Superior temporal gyrus (tissue), 1 donor: ENCODE results near the gene HLX.

Source experiments
- DNase-seq: peaks from one replicate; pipeline ENCODE4 v3.0.0-alpha.2; 2016; ENCODE audit errors: extremely low spot score

HLX gene, protein sequence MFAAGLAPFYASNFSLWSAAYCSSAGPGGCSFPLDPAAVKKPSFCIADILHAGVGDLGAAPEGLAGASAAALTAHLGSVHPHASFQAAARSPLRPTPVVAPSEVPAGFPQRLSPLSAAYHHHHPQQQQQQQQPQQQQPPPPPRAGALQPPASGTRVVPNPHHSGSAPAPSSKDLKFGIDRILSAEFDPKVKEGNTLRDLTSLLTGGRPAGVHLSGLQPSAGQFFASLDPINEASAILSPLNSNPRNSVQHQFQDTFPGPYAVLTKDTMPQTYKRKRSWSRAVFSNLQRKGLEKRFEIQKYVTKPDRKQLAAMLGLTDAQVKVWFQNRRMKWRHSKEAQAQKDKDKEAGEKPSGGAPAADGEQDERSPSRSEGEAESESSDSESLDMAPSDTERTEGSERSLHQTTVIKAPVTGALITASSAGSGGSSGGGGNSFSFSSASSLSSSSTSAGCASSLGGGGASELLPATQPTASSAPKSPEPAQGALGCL

DNA sequence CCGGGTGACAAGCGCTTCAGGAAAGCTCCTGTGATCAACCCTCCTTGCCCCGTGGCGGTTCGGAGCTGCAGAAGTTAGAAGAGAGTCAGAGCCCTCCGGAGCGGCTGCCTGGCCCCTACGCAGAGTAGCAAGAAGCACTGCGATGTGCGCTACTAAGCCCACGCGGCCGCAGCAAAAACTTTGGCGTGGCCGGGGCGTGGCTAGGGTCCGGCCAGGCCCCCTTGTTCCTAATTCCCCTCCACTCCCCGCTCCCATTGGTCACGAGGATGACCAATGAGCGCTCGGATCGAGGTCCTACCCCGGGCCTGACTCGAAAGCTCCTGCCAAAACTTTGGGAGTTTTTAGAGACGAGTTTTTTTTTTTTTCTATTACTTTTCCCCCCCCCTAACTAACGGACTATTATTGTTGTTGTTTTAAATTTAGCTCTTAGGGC, at the start of gene HLX:
TSS of gene HLX (plus strand) at position 368 of the 433 bp plus-strand sequence. CDS start 415 bp downstream, outside the sequence.
- DNase-seq = peak; percentile 40

DNA sequence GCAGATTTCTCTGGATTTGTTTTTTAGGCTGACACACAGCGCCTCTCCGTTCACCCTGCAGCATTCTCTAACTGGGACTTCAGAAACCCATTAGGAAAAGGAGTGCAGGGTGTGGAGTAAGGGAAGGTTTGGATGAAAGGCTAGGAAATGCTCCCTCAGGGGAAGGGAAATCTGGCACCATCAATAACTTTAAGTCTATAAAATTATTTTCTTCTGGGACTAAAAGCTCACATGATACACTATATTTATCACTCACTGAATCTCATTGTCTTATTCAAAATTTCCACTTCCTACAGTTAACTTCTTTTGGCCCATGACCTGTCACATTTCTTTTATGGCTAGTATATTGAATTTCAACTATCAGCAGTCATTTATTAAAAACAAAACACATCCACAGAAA, 45.8 kb upstream of the HLX start:
- no peak for DNase-seq

DNA sequence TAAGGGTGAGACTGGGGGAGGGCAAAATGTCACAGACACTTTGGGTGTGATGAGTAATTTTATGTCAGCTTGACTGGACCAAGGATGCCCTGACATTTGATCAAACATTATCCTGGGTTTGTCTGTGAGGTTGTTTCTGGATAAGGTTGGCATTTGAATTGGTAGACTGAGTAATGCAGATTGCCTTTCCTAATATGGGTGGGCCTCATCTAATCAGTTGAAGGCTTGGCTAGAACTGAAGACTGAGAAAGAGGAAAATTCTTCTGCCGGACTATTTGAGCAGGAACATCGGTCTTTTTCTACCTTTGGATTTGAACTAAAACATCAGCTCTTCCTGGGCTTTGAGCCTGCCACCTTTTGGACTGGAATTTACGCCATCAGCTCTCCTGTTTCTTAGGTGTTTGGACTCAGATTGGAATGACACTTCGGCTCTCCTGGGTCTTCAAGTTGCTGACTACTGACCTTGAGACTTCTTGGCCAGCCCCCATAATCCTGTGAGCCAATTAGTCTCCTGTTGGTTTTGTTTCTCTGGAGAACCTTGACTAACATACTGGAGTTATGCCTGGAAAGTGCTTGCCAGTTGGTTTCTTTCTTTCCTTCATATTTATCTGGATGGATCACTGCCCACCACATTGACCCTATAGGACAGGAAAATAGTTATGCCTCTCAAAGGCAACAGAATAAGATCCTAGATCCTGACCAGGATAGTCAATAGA, 44.9 kb upstream of the HLX start:
- no peak for DNase-seq

DNA sequence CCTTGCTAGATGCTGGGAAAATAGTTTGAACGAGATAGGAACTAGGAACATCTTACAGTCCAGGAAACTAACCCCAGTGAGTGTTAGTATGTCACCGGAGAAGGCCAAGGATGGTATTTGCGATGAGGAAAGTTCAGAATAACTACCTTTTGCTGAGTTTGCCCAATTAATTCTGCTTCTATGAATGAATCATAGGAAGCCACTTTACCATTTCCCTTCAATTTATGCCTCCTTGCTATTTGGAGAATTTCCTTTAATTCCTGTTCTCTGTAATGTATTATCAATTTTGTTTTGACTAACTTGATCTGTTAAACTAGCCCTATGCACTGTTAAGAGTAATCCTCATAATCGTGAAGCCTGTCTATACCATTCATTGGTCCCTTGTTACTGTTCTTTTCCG, 40.7 kb upstream of the HLX start:
- no peak for DNase-seq

DNA sequence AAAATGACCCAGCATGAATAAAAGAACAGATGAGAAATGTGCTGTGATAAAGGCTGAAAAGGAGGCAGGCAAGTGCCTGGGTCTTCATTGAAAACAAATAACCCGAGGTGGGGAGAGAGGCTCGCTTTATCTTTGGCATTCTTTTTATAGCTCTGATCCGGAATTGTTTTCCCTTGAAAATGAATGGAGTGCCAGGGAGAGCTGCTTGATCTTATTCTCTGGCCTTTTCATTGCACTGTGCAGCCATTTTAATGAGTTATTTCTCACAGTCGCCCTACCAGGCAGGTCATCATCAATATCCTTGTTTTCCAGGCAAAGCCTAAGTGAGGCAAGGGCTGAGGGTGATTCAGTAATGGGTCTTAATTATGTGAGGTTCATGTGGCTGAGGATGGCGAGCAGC, 39.8 kb upstream of the HLX start:
- no peak for DNase-seq

DNA sequence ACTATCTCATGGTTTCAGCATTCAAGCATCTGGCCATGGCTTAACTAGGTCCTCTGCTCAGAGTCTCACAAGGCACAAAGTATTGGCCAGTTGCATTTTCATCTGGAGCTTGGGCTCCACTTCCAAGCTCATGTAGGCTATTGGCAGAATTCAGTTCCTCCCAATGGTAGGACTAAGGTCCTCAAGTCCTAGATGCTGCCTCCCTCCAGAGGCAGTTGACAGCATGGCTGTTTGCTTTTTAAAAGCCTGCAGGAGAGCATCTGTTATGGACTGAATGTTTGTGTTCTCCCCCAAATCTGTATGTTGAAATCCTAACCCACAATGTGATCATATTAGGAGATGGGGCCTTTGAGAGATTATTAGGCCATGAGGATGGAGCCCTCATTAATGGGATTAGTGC, 38.0 kb upstream of the HLX start:
- no peak for DNase-seq

DNA sequence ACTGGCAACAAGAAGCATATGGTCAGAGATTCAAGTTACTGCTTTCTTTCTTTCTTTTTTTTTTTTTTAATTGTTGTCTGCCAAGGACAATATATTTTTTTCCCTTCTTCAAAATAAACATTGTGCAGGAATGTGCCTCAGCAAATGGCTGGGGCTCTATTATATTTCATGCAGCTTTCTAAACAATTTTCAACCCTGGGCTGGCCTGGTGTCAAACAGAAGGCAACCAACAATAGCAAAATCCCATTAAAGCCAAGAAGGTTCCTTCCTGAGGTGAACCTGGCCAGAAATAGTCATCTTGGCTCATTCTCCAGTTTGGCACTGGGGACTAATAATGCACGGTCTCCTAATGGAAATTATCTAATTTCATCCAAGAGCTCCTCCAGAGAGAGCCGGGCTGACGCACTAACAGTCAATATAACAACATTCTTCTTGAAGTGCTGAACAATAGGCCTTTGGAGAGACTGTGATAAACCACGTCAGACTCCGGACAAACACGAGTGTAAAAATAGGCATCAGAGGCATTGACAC, 35.7 kb upstream of the HLX start:
- DNase-seq = no peak

DNA sequence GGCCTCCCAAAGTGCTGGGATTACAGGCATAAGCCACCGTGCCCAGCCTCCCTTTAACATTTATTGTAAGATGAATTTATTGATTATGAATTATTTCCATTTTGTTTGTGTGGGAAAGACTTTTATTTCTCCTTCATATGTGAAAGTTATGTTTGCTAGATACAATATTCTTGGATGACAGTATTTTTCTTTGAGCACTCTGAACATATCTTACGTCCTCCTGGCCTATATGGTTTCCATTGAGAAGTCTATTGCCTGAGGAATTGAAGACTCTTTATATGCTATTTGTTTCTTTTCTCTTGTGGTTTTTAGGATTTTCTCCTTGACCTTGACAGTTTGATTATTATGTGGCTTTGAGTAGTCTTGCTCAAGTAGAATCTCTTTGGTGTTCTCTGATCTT, 26.8 kb upstream of the HLX start:
- no peak for DNase-seq

DNA sequence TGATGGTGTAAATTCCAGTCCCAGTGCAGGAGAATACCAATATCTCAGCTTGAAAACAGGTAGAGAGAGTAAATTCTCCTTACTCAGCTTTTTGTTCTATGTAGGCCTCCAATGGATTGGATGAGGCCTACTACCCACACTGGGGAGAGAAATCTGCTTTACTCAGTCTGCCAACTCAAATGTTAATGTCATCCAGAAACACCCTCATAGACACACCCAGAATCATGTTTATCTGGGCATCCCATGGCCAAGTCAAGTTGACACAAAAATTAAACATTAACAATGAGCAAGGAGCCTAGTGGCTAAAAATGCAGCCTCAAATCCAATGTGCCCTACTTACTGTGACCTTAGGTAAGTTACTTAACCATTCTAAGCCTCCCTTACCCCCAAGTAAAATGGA, 6.9 kb upstream of the HLX start:
- DNase-seq = no peak

DNA sequence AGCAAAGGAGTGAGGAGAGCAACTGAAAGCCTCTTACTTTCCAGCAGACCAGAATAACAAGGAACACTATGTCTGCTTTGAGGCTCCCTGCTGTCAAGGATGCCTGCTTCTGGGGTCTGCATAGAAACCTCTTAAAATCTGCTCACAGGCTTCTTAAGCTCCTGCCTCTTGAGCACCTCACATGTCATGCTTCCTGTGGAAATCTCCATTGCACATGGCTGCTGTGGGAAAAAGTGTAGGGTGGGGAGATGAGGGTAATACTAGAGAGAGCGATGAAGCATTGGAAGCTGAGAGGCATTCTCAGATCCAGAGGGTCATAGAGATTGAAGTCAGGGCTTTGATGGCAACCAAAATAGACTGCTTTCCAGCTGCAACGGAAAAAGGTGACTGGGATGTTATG, 6.2 kb upstream of the HLX start:
- DNase-seq = no peak

DNA sequence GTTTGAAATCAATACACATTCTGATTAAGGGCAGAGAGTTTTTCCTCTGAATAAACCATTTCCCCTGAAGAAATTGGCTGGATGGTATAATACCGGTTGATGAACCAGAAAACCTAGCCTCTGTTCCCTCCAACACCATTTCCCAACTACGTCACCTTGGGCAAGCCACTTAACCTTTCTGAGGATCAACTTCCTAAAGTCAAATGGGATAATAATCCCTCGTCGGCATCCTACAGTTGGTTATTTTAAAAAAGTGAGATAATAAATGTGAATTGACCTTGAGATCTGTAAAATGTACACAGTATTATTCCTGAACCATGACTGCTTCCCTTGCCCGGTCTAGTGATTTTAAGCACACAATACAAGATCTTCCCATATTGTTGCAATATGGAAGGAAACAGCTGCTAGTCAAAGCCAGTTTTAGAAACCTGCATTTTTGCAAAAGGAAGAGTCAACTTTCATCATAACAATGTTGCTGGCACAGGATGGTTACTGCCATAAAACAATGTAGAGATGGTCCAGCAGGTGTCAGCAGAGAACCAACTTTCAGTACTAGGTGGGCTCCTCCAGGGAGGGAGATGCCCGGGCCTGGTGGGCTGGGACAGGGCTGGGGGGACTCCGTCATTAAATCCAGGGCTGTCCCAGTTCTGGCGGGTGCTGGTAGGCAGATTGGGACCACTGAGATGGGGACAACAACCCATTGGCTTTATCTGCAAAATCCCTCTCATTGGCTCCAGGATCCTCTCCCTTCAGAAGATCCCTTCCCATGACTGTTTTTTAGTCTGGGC, 5.2 kb upstream of the HLX start:
- DNase-seq = peak; percentile 66

DNA sequence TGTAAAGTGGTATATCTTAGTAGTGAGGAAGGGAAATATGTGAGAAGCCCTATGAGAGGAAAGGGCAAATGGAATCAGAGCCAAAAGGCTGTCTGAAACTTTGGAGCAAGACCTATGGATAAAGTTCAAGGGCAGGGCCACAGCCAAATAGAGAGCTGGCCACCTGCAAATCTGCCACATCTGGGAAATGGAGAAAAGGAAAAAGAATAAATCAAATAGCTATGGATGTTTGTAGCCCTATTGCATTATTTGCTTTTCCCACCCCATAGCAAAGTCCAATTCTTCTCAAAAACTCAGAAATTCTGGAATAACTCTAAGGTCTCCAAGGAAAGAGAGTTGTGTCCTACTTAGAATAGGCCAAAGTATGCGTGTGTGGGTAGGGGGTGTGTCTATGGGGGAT, 4.0 kb upstream of the HLX start:
- no peak for DNase-seq

DNA sequence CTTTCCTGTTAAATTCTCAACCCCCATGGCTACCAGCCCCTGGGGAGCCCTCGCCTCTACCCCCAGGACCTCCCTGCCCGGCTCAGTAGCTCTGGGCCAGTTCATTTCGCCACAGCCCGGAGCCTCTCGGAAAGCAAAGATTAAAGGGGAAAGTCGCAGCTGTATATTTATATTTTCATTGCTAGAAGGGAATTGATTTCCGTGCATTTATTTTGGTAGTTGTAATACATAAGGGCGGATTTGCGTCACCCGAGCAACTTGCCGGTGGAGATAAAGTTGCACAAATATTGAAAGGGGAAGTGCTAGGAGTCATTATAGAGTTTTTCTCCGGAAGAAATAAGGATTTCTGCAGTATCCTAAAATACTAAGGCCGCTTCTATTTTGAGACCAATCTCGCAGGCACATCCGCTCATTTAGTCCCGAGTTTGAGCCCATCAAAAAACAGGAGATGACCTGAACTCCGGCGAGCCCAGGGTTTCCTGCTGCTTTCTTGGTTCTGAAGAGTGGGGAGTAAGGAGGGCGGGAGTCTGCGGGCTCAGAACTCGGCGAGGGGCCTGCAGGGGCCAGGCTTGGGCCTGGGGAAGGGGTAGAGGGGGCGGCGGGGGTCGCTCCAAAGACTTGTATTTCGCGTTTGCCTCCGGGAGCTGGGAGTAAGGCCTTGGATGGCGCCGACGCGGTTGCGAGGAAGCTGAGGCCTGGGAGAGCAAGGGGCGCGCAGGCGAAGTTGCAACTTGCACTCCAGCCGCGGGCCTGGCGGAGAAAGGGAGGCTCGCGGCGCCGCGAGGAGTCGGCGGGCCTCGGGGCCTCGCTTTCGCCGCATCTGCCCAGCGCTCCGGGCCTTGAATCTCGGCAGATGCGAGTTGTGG, 2.5 kb upstream of the HLX start:
- no peak for DNase-seq

DNA sequence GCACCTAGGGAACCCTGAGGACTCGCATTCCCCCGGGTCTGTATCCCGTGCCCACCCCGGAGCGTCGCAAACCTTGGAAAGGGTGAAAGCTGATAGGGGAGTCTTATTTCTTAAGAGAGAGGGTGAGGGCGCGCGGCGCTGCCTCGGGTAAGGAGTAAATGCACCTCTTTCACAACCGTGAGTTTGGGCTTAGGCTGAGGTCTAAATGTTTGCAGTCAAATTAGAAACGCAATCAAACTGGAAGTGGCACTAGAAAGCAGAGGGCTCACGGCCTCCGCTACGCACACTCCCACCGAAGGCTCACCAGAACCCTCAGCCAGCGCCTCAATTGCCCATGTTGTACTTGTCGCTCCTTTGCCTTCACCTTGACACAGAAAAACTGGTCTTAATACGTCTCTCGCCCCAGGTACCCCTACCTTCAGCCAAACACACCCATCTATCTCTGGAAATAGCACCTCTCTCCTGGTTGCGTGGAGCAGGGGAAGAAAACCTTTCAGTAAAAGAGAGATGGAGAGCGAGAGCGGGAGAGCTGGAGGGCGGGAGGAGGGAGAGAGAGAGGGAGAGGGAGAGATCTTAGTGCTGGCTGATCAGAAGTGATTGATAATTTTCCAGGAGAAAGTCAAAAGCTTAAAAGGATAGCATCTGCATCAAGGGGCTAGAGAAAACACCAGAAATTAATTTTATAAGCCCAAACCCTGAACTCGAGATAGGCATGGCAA, 1.7 kb upstream of the HLX start:
- no peak for DNase-seq

DNA sequence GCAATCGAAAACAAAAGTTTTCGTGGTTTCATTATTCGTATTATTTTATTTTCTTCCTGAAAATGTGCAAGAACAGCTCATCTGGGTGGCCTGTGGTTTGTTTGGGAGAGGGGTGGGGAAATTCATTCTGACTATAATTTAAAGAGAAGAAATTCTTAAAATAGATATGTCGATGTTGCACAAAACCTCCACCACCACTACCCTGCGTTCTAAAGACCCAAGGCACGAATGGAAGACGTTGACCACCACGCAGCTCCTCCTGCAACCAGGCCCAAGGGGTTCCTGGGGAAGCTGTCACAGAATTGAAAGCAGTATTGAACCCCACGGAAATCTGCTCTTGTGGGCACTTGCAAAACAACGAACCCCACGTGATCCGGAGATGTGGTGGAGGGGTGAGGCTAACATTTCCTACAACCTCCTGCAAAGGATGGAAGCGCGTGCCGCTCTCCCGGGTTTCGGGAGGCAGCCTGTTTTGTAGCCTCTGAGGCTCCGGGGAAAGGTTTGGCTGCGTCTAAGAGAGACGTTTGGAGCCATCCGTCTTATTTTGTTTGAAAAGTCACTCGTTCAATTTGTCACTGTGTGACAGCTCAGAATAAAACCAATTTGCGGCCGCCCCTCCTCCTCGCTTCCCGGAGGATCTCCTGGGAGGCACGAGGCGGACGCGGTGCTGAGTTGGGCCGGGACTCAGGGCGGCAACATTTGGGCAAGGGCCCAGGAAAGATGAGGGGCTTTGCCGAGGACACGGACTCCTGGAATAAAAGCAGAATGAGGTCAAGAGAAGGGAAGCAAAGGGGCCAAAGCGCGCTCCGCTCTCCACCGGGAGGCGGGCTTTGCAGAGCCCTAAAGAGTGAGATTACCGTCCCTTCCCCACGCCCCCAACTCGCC, 810 bp upstream of the HLX start:
- DNase-seq = no peak

DNA sequence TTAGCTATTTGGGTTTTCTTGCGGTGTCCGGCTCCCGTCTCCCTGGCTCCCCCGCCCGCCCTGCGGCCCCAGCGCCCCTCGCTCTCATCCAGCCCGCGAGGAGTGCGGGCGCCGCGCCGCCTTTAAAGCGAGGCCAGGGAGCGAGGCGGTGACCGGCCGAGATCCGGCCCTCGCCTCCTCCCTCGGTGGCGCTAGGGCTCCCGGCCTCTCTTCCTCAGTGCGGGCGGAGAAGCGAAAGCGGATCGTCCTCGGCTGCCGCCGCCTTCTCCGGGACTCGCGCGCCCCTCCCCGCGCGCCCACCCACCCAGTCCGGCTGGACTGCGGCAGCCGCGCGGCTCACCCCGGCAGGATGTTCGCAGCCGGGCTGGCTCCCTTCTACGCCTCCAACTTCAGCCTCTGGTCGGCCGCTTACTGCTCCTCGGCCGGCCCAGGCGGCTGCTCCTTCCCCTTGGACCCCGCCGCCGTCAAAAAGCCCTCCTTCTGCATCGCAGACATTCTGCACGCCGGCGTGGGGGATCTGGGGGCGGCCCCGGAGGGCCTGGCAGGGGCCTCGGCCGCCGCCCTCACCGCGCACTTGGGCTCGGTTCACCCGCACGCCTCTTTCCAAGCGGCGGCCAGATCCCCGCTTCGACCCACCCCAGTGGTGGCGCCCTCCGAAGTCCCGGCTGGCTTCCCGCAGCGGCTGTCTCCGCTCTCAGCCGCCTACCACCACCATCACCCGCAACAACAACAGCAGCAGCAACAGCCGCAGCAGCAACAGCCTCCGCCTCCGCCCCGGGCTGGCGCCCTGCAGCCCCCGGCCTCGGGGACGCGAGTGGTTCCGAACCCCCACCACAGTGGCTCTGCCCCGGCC, 492 bp downstream of the HLX start:
- DNase-seq = no peak

DNA sequence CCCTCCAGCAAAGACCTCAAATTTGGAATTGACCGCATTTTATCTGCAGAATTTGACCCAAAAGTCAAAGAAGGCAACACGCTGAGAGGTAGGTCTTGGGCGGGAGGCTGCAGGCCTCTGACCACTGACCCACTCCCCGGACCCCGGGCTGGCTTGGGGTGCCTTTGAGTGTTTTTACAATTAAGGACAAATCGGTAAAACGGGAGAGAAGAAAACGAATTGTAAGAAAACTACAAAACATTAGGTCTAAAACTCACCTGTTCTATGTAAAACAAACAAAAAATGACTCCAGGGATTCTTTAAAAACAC, 1.1 kb downstream of the HLX start:
- DNase-seq = no peak

DNA sequence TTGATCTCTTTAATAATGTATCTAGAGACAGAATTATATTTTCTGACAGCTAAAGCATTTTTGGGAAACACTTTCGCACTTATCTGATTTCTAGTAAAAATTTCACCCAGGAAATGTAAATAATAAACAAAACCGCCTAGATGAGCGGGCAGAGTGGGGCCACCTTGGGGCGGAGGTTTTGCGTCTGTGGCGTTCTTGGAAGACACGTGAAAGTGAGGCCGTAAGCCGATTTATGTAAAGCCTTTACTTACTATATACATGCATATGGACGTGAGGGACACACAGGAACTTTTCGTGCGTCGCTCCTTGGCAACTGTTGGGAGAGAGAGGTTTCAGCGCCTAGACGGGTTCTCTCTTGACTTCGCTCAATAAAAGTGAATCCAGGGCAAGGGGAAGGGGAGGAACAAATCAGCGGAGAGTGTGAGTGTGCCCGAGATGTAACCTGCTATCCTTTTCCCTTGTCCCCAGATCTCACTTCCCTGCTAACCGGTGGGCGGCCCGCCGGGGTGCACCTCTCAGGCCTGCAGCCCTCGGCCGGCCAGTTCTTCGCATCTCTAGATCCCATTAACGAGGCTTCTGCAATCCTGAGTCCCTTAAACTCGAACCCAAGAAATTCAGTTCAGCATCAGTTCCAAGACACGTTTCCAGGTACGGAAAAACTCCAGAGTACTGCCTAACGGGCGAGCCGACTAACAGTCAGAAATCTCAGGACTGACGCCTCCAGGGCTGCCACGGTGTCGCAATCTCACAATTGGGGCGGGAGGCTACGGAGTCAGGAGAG, 1.7 kb downstream of the HLX start:
- DNase-seq = no peak
